Measurements from ENCODE around the gene BLID. TPM values are rescaled to one million over a fixed set of nuclear protein-coding genes. Genes with fewer than 3 reads are reported as not detected.

Gene BLID
- total and polyA plus RNA-seq, 2 of the 8 experiments (the other 6 are each of a cell fraction or from before 2014, with no cell fraction given), result not detected

DNA sequence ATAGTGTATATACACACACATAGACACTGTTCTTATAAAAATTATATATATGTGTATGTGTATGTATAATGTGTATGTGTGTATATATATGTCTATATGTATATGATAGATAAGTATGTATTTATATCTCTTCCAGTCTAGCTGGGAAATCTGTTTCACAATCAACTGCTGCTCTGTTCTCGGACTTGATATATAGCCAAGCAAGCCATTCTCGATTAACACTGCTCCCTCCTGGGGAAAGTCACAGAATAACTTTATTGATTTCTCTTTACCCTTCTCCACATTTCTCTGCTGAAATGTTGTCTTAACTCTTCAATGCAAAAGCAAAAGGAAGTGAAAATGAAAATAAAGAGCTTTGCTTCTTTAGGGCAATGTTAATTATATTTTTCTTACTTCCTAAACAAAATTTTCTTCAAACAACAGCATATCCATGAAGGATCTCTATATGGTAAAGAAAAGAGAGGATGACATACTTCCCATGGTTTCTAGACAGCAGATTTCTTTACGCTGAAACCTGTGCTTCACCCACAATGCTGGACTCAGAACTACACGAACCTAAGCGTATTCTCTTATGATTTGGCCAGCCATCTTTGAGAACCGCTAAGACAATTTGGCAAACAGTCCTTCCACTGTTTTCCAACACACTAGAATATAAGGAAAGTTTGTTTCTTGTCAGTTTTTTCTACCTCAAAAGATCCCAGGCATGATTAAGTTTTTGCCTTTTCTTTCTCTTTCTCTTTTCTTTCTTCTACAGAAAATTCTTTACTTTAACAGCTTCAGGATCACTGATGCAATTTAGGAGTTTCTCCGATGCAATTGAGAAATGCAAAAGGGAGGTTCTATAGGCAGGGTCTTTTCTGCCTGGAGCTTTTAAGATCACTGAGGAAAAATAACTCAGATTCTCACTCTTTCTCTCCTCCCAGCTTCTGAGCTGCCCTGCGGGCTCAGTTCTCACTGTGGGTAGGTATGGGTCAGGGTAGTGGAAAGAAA is 1.9 kb downstream of the BLID start:
- Histone ChIP-seq H4K8ac (ENCODE audit: extremely low read depth, insufficient read depth, low read length) (no peak overlapping the region), H3K27me3 (replicated peaks in 1 of 4; ENCODE audit: control insufficient read depth in 3 of 4, extremely low read depth in 1 of 4, insufficient read depth in 3 of 4, low read length in 3 of 4) (no peaks in the 10 kb centered on the region; a peak in 1 of 7 replicates), H3K79me2 (ENCODE audit: control insufficient read depth in 1 of 2, insufficient read depth in 2 of 2, low read length in 2 of 2) (no peaks in the 10 kb centered on the region), H3K4me1 (replicated peaks in 1 of 4; ENCODE audit: control insufficient read depth in 3 of 4, insufficient read depth in 4 of 4, low read length in 3 of 4) (peaks cover 0 to 3% (median 0%) of the 10 kb centered on the region in 4 experiments; a peak in 1 of 7 replicates), H2BK20ac (ENCODE audit: low read length) (no peak overlapping the region), H2AK5ac (ENCODE audit: low read depth, low read length) (no peak overlapping the region), H3K18ac (ENCODE audit: extremely low read depth, low read length) (no peak overlapping the region), H3K23ac (ENCODE audit: insufficient read length) (no peak overlapping the region), H3K4me3 (ENCODE audit: extremely low read depth in 1 of 4, insufficient read depth in 2 of 4, low read depth in 3 of 4, low read length in 4 of 4) (no peak overlapping the region), H3K36me3 (ENCODE audit: control insufficient read depth in 2 of 4, insufficient read depth in 4 of 4, low read length in 3 of 4) (no peaks in the 10 kb centered on the region), H3K23me2 (ENCODE audit: low read depth, low read length) (no peaks in the 10 kb centered on the region), H3K4ac (replicated peaks; ENCODE audit: insufficient read length, low read depth, low read length) (no peak overlapping the region), H3K14ac (ENCODE audit: insufficient read length) (no peak overlapping the region), H2BK5ac (ENCODE audit: low read depth, low read length) (no peak overlapping the region), H3K9me3 (ENCODE audit: insufficient read depth in 2 of 2, low read depth in 1 of 2, low read length in 1 of 2) (no peaks in the 10 kb centered on the region), H3K79me1 (ENCODE audit: low read depth, low read length) (no peaks in the 10 kb centered on the region), H4K5ac (ENCODE audit: insufficient read length, low read depth, low read length) (no peak overlapping the region), H3K27ac (ENCODE audit: low read depth, low read length) (no peak overlapping the region), H2AFZ (ENCODE audit: low read length) (no peak overlapping the region), H3K4me2 (ENCODE audit: insufficient read depth in 1 of 2, low read depth in 2 of 2, low read length in 2 of 2) (no peak overlapping the region), H2BK15ac (ENCODE audit: low read length) (no peak overlapping the region), H3K56ac (replicated peaks; ENCODE audit: insufficient read length, low read depth, low read length) (no peak overlapping the region), H4K91ac (replicated peaks; ENCODE audit: insufficient read length, low read length) (no peak overlapping the region), H2BK120ac (replicated peaks; ENCODE audit: low read depth, low read length) (no peak overlapping the region), H3K9ac (replicated peaks in 1 of 4; ENCODE audit: extremely low read depth in 1 of 4, low read depth in 3 of 4, low read length in 3 of 4) (no peak overlapping the region), H4K20me1 (replicated peaks in 1 of 2; ENCODE audit: control insufficient read depth in 1 of 2, insufficient read depth in 2 of 2, low read length in 2 of 2) (no peaks in the 10 kb centered on the region), H2BK12ac (ENCODE audit: low read depth, low read length) (no peak overlapping the region)
- DNase-seq (ENCODE audit: low read depth in 1 of 2, low spot score in 2 of 2) (no peak), FAIRE-seq (no peak)
- WGBS, 2 experiments (ENCODE audit: extremely low coverage in 1 of 2, insufficient coverage in 1 of 2, insufficient read length in 1 of 2, insufficient replicate concordance in 2 of 2, low coverage in 1 of 2, low lambda C conversion rate in 2 of 2, missing lambda C conversion rate in 1 of 2), result 95% methylated on average over 8 of the region's 8 CpGs; no CpG with 5 or more reads in 1 of the 2 experiments
- CTCF ChIA-PET (ENCODE audit: partially characterized antibody), result interaction anchor here (0.6 to 5.6 kb wide), 18 partner anchors 10 to 461 kb away, joined by 3 to 26 read pairs (median 4); no protein-coding TSS in a partner anchor
- POLR2A ChIA-PET (ENCODE audit: partially characterized antibody), result no interaction called here
- TF ChIP-seq SAP30 (IDR thresholded peaks at IDR 0.05; ENCODE audit: insufficient read depth, insufficient replicate concordance, low read length), result no peak
- no peak for TF ChIP-seq JUND (IDR thresholded peaks at IDR 0.05; ENCODE audit: low read length)
- TF ChIP-seq FOSL1 (IDR thresholded peaks at IDR 0.05; ENCODE audit: insufficient read depth, low read depth, low read length), result no peak
- TF ChIP-seq GTF2F1 (IDR thresholded peaks at IDR 0.05; ENCODE audit: borderline replicate concordance, low read depth, low read length), result no peak
- TF ChIP-seq SIRT6 (IDR thresholded peaks at IDR 0.05; ENCODE audit: low read length), result no peak
- no peak for TF ChIP-seq TAF1 (IDR thresholded peaks at IDR 0.05; ENCODE audit: low read depth, low read length)
- no peak for TF ChIP-seq PHF8 (conservative IDR thresholded peaks at IDR 0.05; ENCODE audit: low read depth, low read length)
- no peak for TF ChIP-seq RFX5 (IDR thresholded peaks at IDR 0.05; ENCODE audit: borderline replicate concordance, low read depth, low read length)
- no peak for TF ChIP-seq CTBP2 (IDR thresholded peaks at IDR 0.05; ENCODE audit: borderline replicate concordance, insufficient read depth, insufficient read length, low read length)
- no peak for TF ChIP-seq HDAC6 (IDR thresholded peaks at IDR 0.05; ENCODE audit: low read depth, low read length)
- TF ChIP-seq CBX8 (IDR thresholded peaks at IDR 0.05; ENCODE audit: borderline replicate concordance, low read depth, low read length), result no peak
- no peak for TF ChIP-seq EZH2 (IDR thresholded peaks at IDR 0.05; ENCODE audit: low read depth, low read length, severe bottlenecking)
